KMS-11 (cell line): ENCODE measurements around the gene RHBDD1.

Source experiments
- H2AFZ ChIP-seq: fragments of 200-600 bp; sonication (generic); 2 replicates; pipeline ENCODE4 v1.6.1; 2016; ENCODE audit warnings: antibody characterized with exemption, mixed run types, low read depth
- H3K27ac ChIP-seq: fragments of 200-600 bp; sonication (generic); 2 replicates; pipeline ENCODE4 v1.6.1; 2016; ENCODE audit warnings: mild to moderate bottlenecking, mixed run types
- H3K27me3 ChIP-seq: fragments of 200-600 bp; sonication (generic); 2 replicates; pipeline ENCODE4 v1.6.1; 2017; ENCODE audit warnings: mild to moderate bottlenecking, low read depth, mixed run types, moderate library complexity; ENCODE audit not compliant: insufficient read depth
- H3K36me3 ChIP-seq: fragments of 200-600 bp; sonication (generic); 2 replicates; pipeline ENCODE4 v1.6.1; 2017; ENCODE audit warnings: mild to moderate bottlenecking, mixed run types; ENCODE audit not compliant: insufficient read depth
- H3K4me1 ChIP-seq: fragments of 200-600 bp; sonication (generic); 2 replicates; pipeline ENCODE4 v1.6.1; 2016; ENCODE audit warnings: mild to moderate bottlenecking, low read depth, mixed run types; ENCODE audit not compliant: poor library complexity, severe bottlenecking
- H3K4me2 ChIP-seq: fragments of 200-600 bp; sonication (generic); 2 replicates; pipeline ENCODE4 v1.7.0; 2016; ENCODE audit warnings: mild to moderate bottlenecking, mixed run types
- H3K4me3 ChIP-seq: fragments of 200-600 bp; sonication (generic); IDR thresholded peaks from 2 replicates; pipeline ENCODE4 v1.6.1; 2017; ENCODE audit warnings: low read depth, low read length, mixed read lengths; ENCODE audit not compliant: insufficient read depth
- H3K79me2 ChIP-seq: fragments of 200-600 bp; sonication (generic); 2 replicates; pipeline ENCODE4 v1.6.1; 2016; ENCODE audit warnings: low read depth, mixed run types; ENCODE audit not compliant: insufficient read depth
- H3K9ac ChIP-seq: fragments of 200-600 bp; sonication (generic); 2 replicates; pipeline ENCODE4 v1.6.1; 2016; ENCODE audit warnings: mild to moderate bottlenecking, mixed run types
- H4K20me1 ChIP-seq: fragments of 200-600 bp; sonication (generic); 2 replicates; pipeline ENCODE4 v1.6.1; 2016; ENCODE audit warnings: mild to moderate bottlenecking, mixed run types; ENCODE audit not compliant: insufficient read depth
- TF ChIP-seq, protein P1 (sequence below): fragments of 200-600 bp; sonication (generic); conservative IDR thresholded peaks from 2 replicates; pipeline ENCODE4 v1.6.1; 2017; ENCODE audit warnings: low read depth, mild to moderate bottlenecking, antibody characterized with exemption, low read length, moderate library complexity, mixed read lengths

RHBDD1 gene

DNA sequence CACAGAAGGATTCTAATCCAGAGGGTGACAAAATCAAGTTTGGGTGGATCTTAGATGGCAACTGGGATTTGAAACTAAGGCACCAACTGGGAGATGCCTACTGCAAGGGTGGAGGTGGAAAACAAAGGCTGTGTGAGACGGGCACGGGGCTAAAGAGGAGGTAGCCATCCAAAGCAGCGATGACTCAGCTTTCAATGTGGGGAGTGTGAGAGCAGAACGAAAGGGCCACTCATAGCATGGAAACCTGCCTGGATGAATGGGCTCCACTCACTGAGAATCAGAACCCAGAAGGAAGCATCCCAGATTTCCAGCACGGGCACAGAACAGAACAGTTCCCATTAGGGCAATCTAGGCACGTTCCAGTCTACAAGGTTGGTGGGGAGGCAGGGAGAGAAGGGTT, 168.6 kb downstream of the RHBDD1 start:
- H3K36me3 ChIP-seq, result no peaks in the 10 kb centered on the region
- no peak overlapping the region for H3K9ac ChIP-seq
- H3K4me2 ChIP-seq, result no peak overlapping the region
- no peaks in the 10 kb centered on the region for H3K79me2 ChIP-seq
- no peaks in the 10 kb centered on the region for H4K20me1 ChIP-seq
- no peaks in the 10 kb centered on the region for H3K4me1 ChIP-seq
- no peak overlapping the region for H2AFZ ChIP-seq
- H3K4me3 ChIP-seq, result no peak overlapping the region
- no peaks in the 10 kb centered on the region for H3K27me3 ChIP-seq
- no peak overlapping the region for H3K27ac ChIP-seq
- TF ChIP-seq, protein P1, sequence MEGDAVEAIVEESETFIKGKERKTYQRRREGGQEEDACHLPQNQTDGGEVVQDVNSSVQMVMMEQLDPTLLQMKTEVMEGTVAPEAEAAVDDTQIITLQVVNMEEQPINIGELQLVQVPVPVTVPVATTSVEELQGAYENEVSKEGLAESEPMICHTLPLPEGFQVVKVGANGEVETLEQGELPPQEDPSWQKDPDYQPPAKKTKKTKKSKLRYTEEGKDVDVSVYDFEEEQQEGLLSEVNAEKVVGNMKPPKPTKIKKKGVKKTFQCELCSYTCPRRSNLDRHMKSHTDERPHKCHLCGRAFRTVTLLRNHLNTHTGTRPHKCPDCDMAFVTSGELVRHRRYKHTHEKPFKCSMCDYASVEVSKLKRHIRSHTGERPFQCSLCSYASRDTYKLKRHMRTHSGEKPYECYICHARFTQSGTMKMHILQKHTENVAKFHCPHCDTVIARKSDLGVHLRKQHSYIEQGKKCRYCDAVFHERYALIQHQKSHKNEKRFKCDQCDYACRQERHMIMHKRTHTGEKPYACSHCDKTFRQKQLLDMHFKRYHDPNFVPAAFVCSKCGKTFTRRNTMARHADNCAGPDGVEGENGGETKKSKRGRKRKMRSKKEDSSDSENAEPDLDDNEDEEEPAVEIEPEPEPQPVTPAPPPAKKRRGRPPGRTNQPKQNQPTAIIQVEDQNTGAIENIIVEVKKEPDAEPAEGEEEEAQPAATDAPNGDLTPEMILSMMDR, result no peak

DNA sequence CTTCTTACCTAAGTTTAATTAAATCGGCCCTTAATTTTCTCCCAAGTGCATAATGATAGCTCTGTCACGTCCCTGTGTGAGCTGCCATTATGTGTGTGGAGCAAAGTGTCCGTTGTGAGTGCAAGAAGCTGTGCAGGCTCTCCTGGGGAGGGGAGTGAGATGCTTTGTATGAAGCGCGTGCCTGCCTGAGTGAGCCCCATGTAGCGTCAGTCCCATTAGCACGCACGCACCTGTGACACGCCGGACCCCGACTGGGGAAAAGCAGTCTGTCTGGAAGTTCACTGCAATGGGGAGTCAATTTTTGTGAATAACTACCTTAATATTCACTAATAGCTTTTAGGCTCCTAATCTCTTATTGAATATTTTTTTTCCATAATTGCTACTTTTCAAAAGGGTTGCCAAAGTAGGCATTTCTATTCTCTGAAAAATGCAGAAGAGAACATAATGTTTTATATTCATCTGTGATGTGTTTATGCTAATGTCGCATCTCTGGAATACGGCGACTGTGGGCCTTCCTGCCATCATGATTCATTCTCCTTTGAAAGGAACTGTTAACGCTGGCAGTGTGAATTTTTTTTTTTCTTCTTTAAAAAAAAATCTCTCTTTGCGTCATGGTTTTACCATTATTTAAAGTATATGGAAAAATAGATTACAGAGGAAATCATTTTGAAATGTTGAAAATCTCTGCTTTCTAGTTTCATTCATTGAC, 170.5 kb downstream of the RHBDD1 start:
- Histone ChIP-seq H3K79me2 (no peaks in the 10 kb centered on the region), H3K36me3 (no peaks in the 10 kb centered on the region), H3K4me3 (no peak overlapping the region), H3K4me2 (no peak overlapping the region), H2AFZ (no peak overlapping the region), H3K27ac (no peak overlapping the region), H3K9ac (no peak overlapping the region), H3K27me3 (no peaks in the 10 kb centered on the region), H4K20me1 (no peaks in the 10 kb centered on the region), H3K4me1 (no peaks in the 10 kb centered on the region)
- TF ChIP-seq, protein P1, result no peak

DNA sequence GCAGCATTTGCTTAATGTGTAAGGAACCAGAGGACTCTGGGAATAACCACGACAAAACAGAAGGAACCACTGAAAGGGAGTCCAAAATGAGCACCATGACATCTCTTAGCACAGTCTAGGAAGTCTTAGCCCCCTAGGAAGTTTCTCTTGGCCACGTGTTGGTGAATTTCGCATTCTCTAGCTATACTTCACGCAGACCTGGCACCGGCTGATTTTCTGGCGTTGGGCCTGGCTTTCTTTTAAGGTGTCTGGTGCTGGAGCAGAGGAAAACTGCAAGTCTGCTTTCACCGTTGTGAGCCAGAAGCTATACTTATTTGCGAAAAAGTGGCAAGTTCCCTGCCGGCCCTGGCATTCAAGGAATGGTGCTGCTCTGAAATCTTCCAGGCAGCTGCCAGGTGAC, 171.3 kb downstream of the RHBDD1 start:
- no peak overlapping the region for H3K4me2 ChIP-seq
- no peak overlapping the region for H3K4me3 ChIP-seq
- H2AFZ ChIP-seq, result no peak overlapping the region
- TF ChIP-seq, protein P1, result no peak
- H3K79me2 ChIP-seq, result no peaks in the 10 kb centered on the region
- no peak overlapping the region for H3K9ac ChIP-seq
- H3K4me1 ChIP-seq, result no peaks in the 10 kb centered on the region
- H4K20me1 ChIP-seq, result no peaks in the 10 kb centered on the region
- H3K27ac ChIP-seq, result no peak overlapping the region
- H3K36me3 ChIP-seq, result no peaks in the 10 kb centered on the region
- H3K27me3 ChIP-seq, result no peaks in the 10 kb centered on the region

DNA sequence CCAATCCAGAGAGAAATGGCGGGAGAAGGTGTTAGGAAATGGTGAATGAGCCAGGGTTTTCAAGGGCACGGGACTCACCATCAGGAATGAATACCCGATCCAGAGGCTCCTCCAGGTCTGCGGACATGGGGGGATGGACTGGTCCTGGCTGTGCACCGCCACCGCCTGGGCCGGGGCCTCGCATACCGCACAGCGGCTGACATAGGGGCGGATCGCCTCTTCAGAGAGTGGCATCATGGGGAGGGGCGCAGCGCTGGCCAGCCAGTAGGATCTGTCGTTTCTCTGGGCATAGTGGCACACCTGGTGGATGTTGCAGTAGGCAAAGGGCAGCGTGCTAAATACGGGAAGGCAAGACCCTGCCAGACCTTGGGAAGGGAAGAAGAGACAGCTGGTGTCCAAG, 172.1 kb downstream of the RHBDD1 start:
- H2AFZ ChIP-seq, result no peak overlapping the region
- no peak overlapping the region for H3K9ac ChIP-seq
- no peaks in the 10 kb centered on the region for H4K20me1 ChIP-seq
- TF ChIP-seq, protein P1, result no peak
- no peaks in the 10 kb centered on the region for H3K36me3 ChIP-seq
- no peak overlapping the region for H3K27ac ChIP-seq
- no peak overlapping the region for H3K4me3 ChIP-seq
- no peaks in the 10 kb centered on the region for H3K27me3 ChIP-seq
- H3K79me2 ChIP-seq, result no peaks in the 10 kb centered on the region
- no peak overlapping the region for H3K4me2 ChIP-seq
- no peaks in the 10 kb centered on the region for H3K4me1 ChIP-seq
